GM12891 (cell line): ENCODE data around the gene KLF9.

Source experiments
- PAX5 ChIP-seq: IDR thresholded peaks from 2 replicates; pipeline ENCODE4 v1.6.1; 2011; ENCODE audit warnings: low read length, moderate library complexity, mild to moderate bottlenecking; ENCODE audit not compliant: insufficient read depth, severe bottlenecking
- POLR2A ChIP-seq: IDR thresholded peaks from 2 replicates; pipeline ENCODE4 v1.6.1; 2011; ENCODE audit warnings: low read depth, low read length, control low read depth
- POLR2AphosphoS5 ChIP-seq: IDR thresholded peaks from 2 replicates; pipeline ENCODE4 v1.6.1; 2011; ENCODE audit warnings: low read depth, low read length, control low read depth
- POU2F2 ChIP-seq: IDR thresholded peaks from 2 replicates; pipeline ENCODE4 v1.6.1; 2011; ENCODE audit warnings: low read depth, mild to moderate bottlenecking, control low read depth, low read length, moderate library complexity
- SPI1 ChIP-seq: IDR thresholded peaks from 2 replicates; pipeline ENCODE4 v1.6.1; 2011; ENCODE audit warnings: low read depth, low read length, control low read depth
- TAF1 ChIP-seq: IDR thresholded peaks from 2 replicates; pipeline ENCODE4 v1.6.1; 2011; ENCODE audit warnings: low read depth, low read length, control low read depth

DNA sequence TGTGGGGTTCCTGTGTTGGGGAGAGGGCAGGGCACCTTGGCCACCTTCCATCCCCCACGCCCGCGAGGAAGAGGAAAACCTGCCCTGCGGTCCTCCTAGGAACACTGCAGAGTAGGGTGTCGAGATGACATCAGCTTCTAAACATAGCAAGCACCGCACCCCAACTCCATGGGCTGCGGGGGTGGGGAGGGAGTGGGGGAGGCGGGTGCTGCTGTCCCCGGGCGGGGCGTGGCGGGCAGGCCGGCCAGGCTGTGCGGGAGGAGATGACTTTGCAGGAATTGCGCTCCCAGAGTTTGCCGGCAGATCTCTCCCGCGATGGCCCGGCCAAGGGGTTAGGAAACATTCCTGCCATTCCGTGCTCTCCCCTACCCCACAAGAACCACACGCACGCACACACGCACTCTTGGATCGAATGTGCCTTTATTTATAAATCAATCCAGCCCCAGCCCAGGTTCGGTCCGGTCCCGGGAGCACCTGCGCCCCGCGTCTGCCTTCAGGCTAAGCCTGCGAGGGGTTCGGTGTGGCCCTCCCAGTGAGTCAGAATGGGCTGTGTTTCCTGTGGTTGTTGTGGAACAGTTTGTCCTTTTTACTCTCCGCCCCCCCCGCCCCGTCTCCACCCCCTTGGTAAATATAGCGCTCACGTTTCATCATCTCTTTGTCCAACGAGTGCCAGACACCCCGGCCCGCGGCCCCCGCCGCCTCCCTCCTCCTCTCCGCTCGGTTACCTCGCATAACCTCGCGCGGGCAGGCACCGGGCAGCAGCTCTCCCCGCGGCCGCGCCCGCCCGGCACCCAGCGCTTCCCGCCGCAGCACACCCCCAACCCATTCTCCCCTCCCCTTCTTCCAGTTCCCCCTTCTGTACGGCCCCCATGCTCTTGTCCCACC lies 5.3 kb upstream of the KLF9 start:
- no peak for TF ChIP-seq POLR2AphosphoS5
- no peak for TF ChIP-seq SPI1
- no peak for TF ChIP-seq POLR2A
- no peak for TF ChIP-seq POU2F2
- no peak for TF ChIP-seq TAF1
- no peak for TF ChIP-seq PAX5
